HEK293 (cell line): Measurements from ENCODE around the gene TRAM2.

Source experiments
- CTCF ChIA-PET: fragments of 350-600 bp; formaldehyde crosslinking; extraction: SDS; loops from one replicate; lab custom pipeline; 2021; ENCODE audit warnings: antibody characterized with exemption; lab: Yijun Ruan, JAX
- POLR2A ChIA-PET: fragments of 300-600 bp; formaldehyde crosslinking; extraction: SDS; loops from one replicate; lab custom pipeline; 2020; ENCODE audit warnings: antibody characterized with exemption, inconsistent platforms; lab: Yijun Ruan, JAX
- H3K27ac ChIP-seq: fragments of 200-500 bp; sonication (Bioruptor generic); 2 replicates; pipeline ENCODE4 v1.5.1; 2014; ENCODE audit warnings: low read depth, low read length, control low read depth, inconsistent platforms; ENCODE audit errors: extremely low read depth
- H3K36me3 ChIP-seq, 2 experiments: fragments of 200-500 bp in 1 of 2; sonication (Bioruptor generic) in 1 of 2; 1 replicate in 1 of 2; 2 replicates in 1 of 2; pipeline ENCODE4 v1.5.1; 2014 to 2017; ENCODE audit warnings: inconsistent platforms in 2 of 2, low read length in 2 of 2; ENCODE audit not compliant: control insufficient read depth in 2 of 2, insufficient read depth in 1 of 2
- H3K4me1 ChIP-seq: fragments of 200-500 bp; sonication (Bioruptor generic); 2 replicates; pipeline ENCODE4 v1.5.1; 2014; ENCODE audit warnings: mild to moderate bottlenecking, low read length, inconsistent platforms; ENCODE audit not compliant: control insufficient read depth, insufficient read depth
- H3K4me3 ChIP-seq: 2 replicates; pipeline ENCODE4 v1.5.1; 2011; ENCODE audit warnings: low read depth, mild to moderate bottlenecking, control low read depth, low read length, moderate library complexity
- H3K9me3 ChIP-seq: fragments of 200-500 bp; sonication (Bioruptor generic); 2 replicates; pipeline ENCODE4 v1.5.1; 2014; ENCODE audit warnings: low read depth, low read length, inconsistent platforms; ENCODE audit not compliant: control insufficient read depth, insufficient read depth
- SP3 ChIP-seq: fragments of 450-650 bp; formaldehyde crosslinking; IDR thresholded peaks from 2 replicates; pipeline ENCODE4 v1.5.1; 2016; ENCODE audit warnings: missing biosample characterization, missing genetic modification characterization
- ZNF155 ChIP-seq: fragments of 450-650 bp; formaldehyde crosslinking; IDR thresholded peaks from 2 replicates; pipeline ENCODE4 v1.5.1; 2016; ENCODE audit warnings: missing biosample characterization, missing genetic modification characterization
- ZNF529 ChIP-seq: fragments of 450-650 bp; formaldehyde crosslinking; IDR thresholded peaks from 2 replicates; pipeline ENCODE4 v1.5.1; 2017; ENCODE audit warnings: missing genetic modification characterization, missing biosample characterization; ENCODE audit not compliant: insufficient replicate concordance
- ZNF571 ChIP-seq: fragments of 450-650 bp; formaldehyde crosslinking; IDR thresholded peaks from 2 replicates; pipeline ENCODE4 v1.5.0; 2017; ENCODE audit warnings: missing biosample characterization, missing genetic modification characterization
- ZNF610 ChIP-seq: fragments of 450-650 bp; formaldehyde crosslinking; IDR thresholded peaks from 2 replicates; pipeline ENCODE4 v1.5.1; 2016; ENCODE audit warnings: missing biosample characterization, missing genetic modification characterization, borderline replicate concordance
- ZNF629 ChIP-seq: fragments of 450-650 bp; formaldehyde crosslinking; IDR thresholded peaks from 2 replicates; pipeline ENCODE4 v1.5.1; 2017; ENCODE audit warnings: missing biosample characterization, missing genetic modification characterization
- ZNF660 ChIP-seq: fragments of 450-650 bp; IDR thresholded peaks from 2 replicates; pipeline ENCODE4 v1.5.1; 2018; ENCODE audit warnings: missing biosample characterization, mild to moderate bottlenecking, missing genetic modification characterization
- ZNF747 ChIP-seq: fragments of 450-650 bp; formaldehyde crosslinking; IDR thresholded peaks from 2 replicates; pipeline ENCODE4 v1.5.1; 2016; ENCODE audit warnings: missing biosample characterization, missing genetic modification characterization
- ZNF792 ChIP-seq: fragments of 450-650 bp; formaldehyde crosslinking; IDR thresholded peaks from 2 replicates; pipeline ENCODE4 v1.5.1; 2016; ENCODE audit warnings: missing biosample characterization, missing genetic modification characterization
- TF ChIP-seq, protein P1 (sequence below): fragments of 450-650 bp; formaldehyde crosslinking; IDR thresholded peaks from 2 replicates; pipeline ENCODE4 v1.5.1; 2017; ENCODE audit warnings: missing biosample characterization, missing genetic modification characterization
- TF ChIP-seq, protein P2 (sequence below): fragments of 450-650 bp; IDR thresholded peaks from 2 replicates; pipeline ENCODE4 v1.5.1; 2018; ENCODE audit warnings: missing biosample characterization, mild to moderate bottlenecking, missing genetic modification characterization
- TF ChIP-seq, protein P3 (sequence below): sonication (generic); formaldehyde crosslinking; IDR thresholded peaks from 2 replicates; pipeline ENCODE4 v1.8.1; 2022; ENCODE audit warnings: mild to moderate bottlenecking, moderate library complexity, missing genetic modification reagents
- TF ChIP-seq, protein P4 (sequence below): fragments of 450-650 bp; formaldehyde crosslinking; IDR thresholded peaks from 2 replicates; pipeline ENCODE4 v1.5.1; 2016; ENCODE audit warnings: missing biosample characterization, missing genetic modification characterization
- TF ChIP-seq, protein P5 (sequence below): fragments of 450-650 bp; formaldehyde crosslinking; conservative IDR thresholded peaks from 2 replicates; pipeline ENCODE4 v1.5.1; 2016; ENCODE audit warnings: low read depth, missing biosample characterization, missing genetic modification characterization
- TF ChIP-seq, protein P6 (sequence below): fragments of 450-650 bp; IDR thresholded peaks from 2 replicates; pipeline ENCODE4 v1.5.1; 2018; ENCODE audit warnings: missing biosample characterization, missing genetic modification characterization

TRAM2 gene

DNA sequence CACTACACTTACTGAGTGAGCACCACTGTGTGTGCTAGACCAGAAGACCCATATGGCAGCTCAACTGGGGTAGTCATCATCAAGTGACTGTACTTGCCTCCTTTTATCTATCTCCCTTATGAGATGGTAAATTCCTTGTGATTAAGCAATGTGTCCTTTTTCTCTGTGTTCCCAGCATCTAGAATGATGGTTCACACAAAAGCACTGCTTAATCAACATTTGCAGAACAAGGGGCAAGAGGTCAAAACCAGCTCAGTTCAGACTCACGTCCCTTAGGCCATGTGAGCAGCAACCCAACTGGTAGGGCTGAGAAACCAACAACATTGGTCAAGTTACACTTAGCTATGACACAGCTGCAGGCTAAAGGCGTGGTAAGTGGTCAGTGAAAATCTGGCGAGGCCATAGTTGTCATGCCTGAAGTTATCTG lies 10.0 kb downstream of the TRAM2 start (continued):
- TF ChIP-seq, protein P1, sequence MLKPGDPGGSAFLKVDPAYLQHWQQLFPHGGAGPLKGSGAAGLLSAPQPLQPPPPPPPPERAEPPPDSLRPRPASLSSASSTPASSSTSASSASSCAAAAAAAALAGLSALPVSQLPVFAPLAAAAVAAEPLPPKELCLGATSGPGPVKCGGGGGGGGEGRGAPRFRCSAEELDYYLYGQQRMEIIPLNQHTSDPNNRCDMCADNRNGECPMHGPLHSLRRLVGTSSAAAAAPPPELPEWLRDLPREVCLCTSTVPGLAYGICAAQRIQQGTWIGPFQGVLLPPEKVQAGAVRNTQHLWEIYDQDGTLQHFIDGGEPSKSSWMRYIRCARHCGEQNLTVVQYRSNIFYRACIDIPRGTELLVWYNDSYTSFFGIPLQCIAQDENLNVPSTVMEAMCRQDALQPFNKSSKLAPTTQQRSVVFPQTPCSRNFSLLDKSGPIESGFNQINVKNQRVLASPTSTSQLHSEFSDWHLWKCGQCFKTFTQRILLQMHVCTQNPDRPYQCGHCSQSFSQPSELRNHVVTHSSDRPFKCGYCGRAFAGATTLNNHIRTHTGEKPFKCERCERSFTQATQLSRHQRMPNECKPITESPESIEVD (tag by site-specific recombination) = no peak
- no peak for TF ChIP-seq ZNF155 (tag by site-specific recombination)
- no peak for TF ChIP-seq ZNF529 (tag by site-specific recombination)
- TF ChIP-seq, protein P2, sequence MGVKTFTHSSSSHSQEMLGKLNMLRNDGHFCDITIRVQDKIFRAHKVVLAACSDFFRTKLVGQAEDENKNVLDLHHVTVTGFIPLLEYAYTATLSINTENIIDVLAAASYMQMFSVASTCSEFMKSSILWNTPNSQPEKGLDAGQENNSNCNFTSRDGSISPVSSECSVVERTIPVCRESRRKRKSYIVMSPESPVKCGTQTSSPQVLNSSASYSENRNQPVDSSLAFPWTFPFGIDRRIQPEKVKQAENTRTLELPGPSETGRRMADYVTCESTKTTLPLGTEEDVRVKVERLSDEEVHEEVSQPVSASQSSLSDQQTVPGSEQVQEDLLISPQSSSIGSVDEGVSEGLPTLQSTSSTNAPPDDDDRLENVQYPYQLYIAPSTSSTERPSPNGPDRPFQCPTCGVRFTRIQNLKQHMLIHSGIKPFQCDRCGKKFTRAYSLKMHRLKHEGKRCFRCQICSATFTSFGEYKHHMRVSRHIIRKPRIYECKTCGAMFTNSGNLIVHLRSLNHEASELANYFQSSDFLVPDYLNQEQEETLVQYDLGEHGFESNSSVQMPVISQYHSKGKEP (tag by site-specific recombination) = no peak
- TF ChIP-seq ZNF747 (tag by site-specific recombination) = no peak
- TF ChIP-seq, protein P3, sequence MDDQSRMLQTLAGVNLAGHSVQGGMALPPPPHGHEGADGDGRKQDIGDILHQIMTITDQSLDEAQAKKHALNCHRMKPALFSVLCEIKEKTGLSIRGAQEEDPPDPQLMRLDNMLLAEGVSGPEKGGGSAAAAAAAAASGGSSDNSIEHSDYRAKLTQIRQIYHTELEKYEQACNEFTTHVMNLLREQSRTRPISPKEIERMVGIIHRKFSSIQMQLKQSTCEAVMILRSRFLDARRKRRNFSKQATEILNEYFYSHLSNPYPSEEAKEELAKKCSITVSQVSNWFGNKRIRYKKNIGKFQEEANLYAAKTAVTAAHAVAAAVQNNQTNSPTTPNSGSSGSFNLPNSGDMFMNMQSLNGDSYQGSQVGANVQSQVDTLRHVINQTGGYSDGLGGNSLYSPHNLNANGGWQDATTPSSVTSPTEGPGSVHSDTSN = no peak
- TF ChIP-seq ZNF660 (tag by site-specific recombination) = no peak
- no peak for TF ChIP-seq SP3
- TF ChIP-seq, protein P4, sequence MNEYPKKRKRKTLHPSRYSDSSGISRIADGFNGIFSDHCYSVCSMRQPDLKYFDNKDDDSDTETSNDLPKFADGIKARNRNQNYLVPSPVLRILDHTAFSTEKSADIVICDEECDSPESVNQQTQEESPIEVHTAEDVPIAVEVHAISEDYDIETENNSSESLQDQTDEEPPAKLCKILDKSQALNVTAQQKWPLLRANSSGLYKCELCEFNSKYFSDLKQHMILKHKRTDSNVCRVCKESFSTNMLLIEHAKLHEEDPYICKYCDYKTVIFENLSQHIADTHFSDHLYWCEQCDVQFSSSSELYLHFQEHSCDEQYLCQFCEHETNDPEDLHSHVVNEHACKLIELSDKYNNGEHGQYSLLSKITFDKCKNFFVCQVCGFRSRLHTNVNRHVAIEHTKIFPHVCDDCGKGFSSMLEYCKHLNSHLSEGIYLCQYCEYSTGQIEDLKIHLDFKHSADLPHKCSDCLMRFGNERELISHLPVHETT = no peak
- TF ChIP-seq ZNF792 (tag by site-specific recombination) = no peak
- TF ChIP-seq, protein P5, sequence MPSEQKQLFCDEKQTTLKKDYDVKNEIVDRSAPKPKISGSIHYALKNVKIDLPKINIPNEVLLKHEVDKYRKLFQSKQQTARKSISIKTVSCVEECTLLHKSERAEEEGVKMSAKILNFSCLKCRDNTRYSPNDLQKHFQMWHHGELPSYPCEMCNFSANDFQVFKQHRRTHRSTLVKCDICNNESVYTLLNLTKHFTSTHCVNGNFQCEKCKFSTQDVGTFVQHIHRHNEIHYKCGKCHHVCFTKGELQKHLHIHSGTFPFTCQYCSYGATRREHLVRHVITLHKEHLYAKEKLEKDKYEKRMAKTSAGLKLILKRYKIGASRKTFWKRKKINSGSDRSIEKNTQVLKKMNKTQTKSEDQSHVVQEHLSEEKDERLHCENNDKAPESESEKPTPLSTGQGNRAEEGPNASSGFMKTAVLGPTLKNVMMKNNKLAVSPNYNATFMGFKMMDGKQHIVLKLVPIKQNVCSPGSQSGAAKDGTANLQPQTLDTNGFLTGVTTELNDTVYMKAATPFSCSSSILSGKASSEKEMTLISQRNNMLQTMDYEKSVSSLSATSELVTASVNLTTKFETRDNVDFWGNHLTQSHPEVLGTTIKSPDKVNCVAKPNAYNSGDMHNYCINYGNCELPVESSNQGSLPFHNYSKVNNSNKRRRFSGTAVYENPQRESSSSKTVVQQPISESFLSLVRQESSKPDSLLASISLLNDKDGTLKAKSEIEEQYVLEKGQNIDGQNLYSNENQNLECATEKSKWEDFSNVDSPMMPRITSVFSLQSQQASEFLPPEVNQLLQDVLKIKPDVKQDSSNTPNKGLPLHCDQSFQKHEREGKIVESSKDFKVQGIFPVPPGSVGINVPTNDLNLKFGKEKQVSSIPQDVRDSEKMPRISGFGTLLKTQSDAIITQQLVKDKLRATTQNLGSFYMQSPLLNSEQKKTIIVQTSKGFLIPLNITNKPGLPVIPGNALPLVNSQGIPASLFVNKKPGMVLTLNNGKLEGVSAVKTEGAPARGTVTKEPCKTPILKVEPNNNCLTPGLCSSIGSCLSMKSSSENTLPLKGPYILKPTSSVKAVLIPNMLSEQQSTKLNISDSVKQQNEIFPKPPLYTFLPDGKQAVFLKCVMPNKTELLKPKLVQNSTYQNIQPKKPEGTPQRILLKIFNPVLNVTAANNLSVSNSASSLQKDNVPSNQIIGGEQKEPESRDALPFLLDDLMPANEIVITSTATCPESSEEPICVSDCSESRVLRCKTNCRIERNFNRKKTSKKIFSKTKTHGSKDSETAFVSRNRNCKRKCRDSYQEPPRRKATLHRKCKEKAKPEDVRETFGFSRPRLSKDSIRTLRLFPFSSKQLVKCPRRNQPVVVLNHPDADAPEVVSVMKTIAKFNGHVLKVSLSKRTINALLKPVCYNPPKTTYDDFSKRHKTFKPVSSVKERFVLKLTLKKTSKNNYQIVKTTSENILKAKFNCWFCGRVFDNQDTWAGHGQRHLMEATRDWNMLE (tag by site-specific recombination) = no peak
- TF ChIP-seq ZNF610 (tag by site-specific recombination) = no peak

DNA sequence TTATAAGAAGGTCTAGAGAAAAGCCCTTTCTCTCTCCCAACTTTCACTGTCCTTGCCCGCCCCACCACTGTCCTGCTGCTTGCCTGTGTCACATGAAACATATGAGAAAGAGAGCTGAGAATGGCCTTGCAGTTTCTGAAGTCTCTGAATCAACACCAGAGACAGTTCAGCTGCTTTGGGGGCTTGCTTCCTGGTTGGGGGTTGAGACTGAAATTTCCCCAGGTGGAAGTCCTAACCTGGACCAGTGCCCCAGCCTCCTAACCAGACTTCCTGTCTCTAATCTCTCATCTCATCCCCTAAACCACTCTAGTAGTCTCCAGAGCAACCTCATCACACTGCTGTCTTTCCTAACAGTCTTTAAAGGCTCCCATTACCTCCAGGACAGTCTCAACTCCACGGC lies 10.7 kb downstream of the TRAM2 start:
- CTCF ChIA-PET = interaction anchor here (1.5 to 2.2 kb wide), 2 partner anchors 9 to 32 kb away, joined by 7 to 14 read pairs; no protein-coding TSS in a partner anchor
- Histone ChIP-seq H3K36me3 (no peaks in the 10 kb centered on the region), H3K27ac (no peak overlapping the region), H3K4me3 (no peak overlapping the region), H3K9me3 (no peaks in the 10 kb centered on the region), H3K4me1 (peaks cover 15% of the 10 kb centered on the region)
- TF ChIP-seq, protein P6, sequence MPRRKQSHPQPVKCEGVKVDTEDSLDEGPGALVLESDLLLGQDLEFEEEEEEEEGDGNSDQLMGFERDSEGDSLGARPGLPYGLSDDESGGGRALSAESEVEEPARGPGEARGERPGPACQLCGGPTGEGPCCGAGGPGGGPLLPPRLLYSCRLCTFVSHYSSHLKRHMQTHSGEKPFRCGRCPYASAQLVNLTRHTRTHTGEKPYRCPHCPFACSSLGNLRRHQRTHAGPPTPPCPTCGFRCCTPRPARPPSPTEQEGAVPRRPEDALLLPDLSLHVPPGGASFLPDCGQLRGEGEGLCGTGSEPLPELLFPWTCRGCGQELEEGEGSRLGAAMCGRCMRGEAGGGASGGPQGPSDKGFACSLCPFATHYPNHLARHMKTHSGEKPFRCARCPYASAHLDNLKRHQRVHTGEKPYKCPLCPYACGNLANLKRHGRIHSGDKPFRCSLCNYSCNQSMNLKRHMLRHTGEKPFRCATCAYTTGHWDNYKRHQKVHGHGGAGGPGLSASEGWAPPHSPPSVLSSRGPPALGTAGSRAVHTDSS (tag by site-specific recombination) = no peak
- TF ChIP-seq ZNF571 (tag by site-specific recombination) = no peak
- TF ChIP-seq ZNF629 (tag by site-specific recombination) = no peak
- POLR2A ChIA-PET = interaction anchor here (0.9 to 1.7 kb wide), 3 partner anchors 10 to 147 kb away, joined by 3 to 5 read pairs (median 3); partner anchors contain the start of gene TRAM2
